ENCODE data around the gene RNPEPL1. TPM values are rescaled to one million over a fixed set of nuclear protein-coding genes. Genes with fewer than 3 reads are reported as not detected.
A peak's percentile ranks its signal among the peaks of the same experiment; 100 is the strongest.
"Not testable (repeated sequence)": the region's sequence is repeated elsewhere in the genome, so short reads cannot be mapped to it uniquely, and the experiment has no call there.

Gene RNPEPL1
- total RNA-seq, 4 donors from 2014 or later, result 41.6 to 97.4 (median 71.8) TPM

GRCh38 chr2:240561325-240561971 is 6.8 kb upstream of the RNPEPL1 start:
- ATAC-seq (ENCODE audit: low FRiP score) (no peak), DNase-seq (ENCODE audit: low spot score) (no peak)
- no peak for TF ChIP-seq CTCF (IDR thresholded peaks at IDR 0.05)

GRCh38 chr2:240563231-240563630 is 5.1 kb upstream of the RNPEPL1 start:
- ATAC-seq (ENCODE audit: low FRiP score); DNase-seq (ENCODE audit: low spot score): not testable (repeated sequence)

- no peak for TF ChIP-seq CTCF (IDR thresholded peaks at IDR 0.05)
- DNase-seq (ENCODE audit: low spot score) (no peak), ATAC-seq (ENCODE audit: low FRiP score) (no peak)
Measured at GRCh38 chr2:240563951-240564560, 4.2 kb upstream of the RNPEPL1 start.

GRCh38 chr2:240564561-240565332 is 3.5 kb upstream of the RNPEPL1 start:
- TF ChIP-seq CTCF (IDR thresholded peaks at IDR 0.05), result no peak
- DNase-seq (ENCODE audit: low spot score), result no peak

GRCh38 chr2:240565333-240566202 is 2.7 kb upstream of the RNPEPL1 start:
- DNase-seq (ENCODE audit: low spot score) (peak; percentile 71), ATAC-seq (ENCODE audit: low FRiP score) (peak; percentile 19)
- no peak for TF ChIP-seq CTCF (IDR thresholded peaks at IDR 0.05)

More at GRCh38 chr2:240564561-240565332, 3.5 kb upstream of the RNPEPL1 start:
- ATAC-seq (ENCODE audit: low FRiP score), result no peak

- TF ChIP-seq CTCF (IDR thresholded peaks at IDR 0.05), result peak in 1 of 3 donors; percentile 1
- ATAC-seq (ENCODE audit: low FRiP score), result peak; percentile 77
- peak; percentile 85 for DNase-seq (ENCODE audit: low spot score)
Measured at GRCh38 chr2:240566203-240567136, 1.8 kb upstream of the RNPEPL1 start.

Data from omental fat pad (tissue), 4 donors.